Sigmoid colon (tissue), 7 donors: ENCODE data around the gene SZT2. TPM values are rescaled to one million over a fixed set of nuclear protein-coding genes. Genes with fewer than 3 reads are reported as not detected.
A peak's percentile ranks its signal among the peaks of the same experiment; 100 is the strongest.

Source experiments
- DNase-seq: peaks from one replicate; pipeline ENCODE4 v3.0.0-alpha.2; 2019
- H3K27ac ChIP-seq, 4 donors: fragments of 200-600 bp; sonication (generic); one replicate each; pipeline ENCODE4 v1.5.1; 2016 to 2019; ENCODE audit warnings: mild to moderate bottlenecking in 1 of 4
- H3K27me3 ChIP-seq, 3 donors: fragments of 200-600 bp; sonication (generic); one replicate each; pipeline ENCODE4 v1.5.1; 2019; ENCODE audit warnings: mild to moderate bottlenecking in 1 of 3
- H3K36me3 ChIP-seq, 4 donors: fragments of 200-600 bp; sonication (generic); one replicate each; pipeline ENCODE4 v1.5.1; 2016 to 2019
- H3K4me1 ChIP-seq, 4 donors: fragments of 200-600 bp; sonication (generic); one replicate each; pipeline ENCODE4 v1.5.1; 2017 to 2019
- H3K4me3 ChIP-seq, 4 donors: fragments of 200-600 bp; sonication (generic); one replicate each; pipeline ENCODE4 v1.5.1; 2017 to 2019; ENCODE audit warnings: mild to moderate bottlenecking in 2 of 4, moderate library complexity in 1 of 4
- H3K9me3 ChIP-seq, 4 donors: fragments of 200-600 bp in 3 of 4; sonication (generic) in 3 of 4; one replicate each; pipeline versions ENCODE4 v1.5.1 to v1.6.1; 2013 to 2019
- CTCF ChIP-seq, 4 experiments: fragments of 450-650 bp in 3 of 4; fragments of 200-600 bp in 1 of 4; IDR thresholded peaks; one replicate each; pipeline ENCODE4 v1.5.1; 2016 to 2019; ENCODE audit warnings: antibody characterized with exemption in 4 of 4, mild to moderate bottlenecking in 3 of 4, moderate library complexity in 2 of 4
- EP300 ChIP-seq, 4 donors: sonication (generic); formaldehyde crosslinking; IDR thresholded peaks; one replicate each; pipeline ENCODE4 v1.6.1; 2017; ENCODE audit warnings: antibody characterized with exemption in 4 of 4
- POLR2A ChIP-seq, 2 donors: fragments of 450-650 bp; IDR thresholded peaks; one replicate each; pipeline ENCODE4 v1.6.1; 2016; ENCODE audit warnings: antibody characterized with exemption in 2 of 2, mild to moderate bottlenecking in 2 of 2, moderate library complexity in 2 of 2
- POLR2AphosphoS5 ChIP-seq, 4 donors: sonication (generic); formaldehyde crosslinking; IDR thresholded peaks; one replicate each; pipeline ENCODE4 v1.6.1; 2017; ENCODE audit warnings: antibody characterized with exemption in 4 of 4
- WGBS, 2 donors: extraction: QIAGEN DNeasy Blood & Tissue Kit; methylation state at CpG; one replicate each; pipeline ENCODE4 v1.1.7; 2013; 5-methylcytosine and 5-hydroxymethylcytosine counted together
- intact Hi-C: fragments of 100-400 bp; cut with DNase I; formaldehyde crosslinking; loops from one replicate; pipeline ENCODE4 v1.15.1; 2023
- polyA plus RNA-seq, 3 donors: library from polyadenylated mRNA; stranded (reverse); fragments of 200-250 nt; gene quantifications; one replicate each; pipeline ENCODE4 v1.2.3, GENCODE V29; 2013
- total RNA-seq, 4 donors: library from RNA; depleted of rRNA; stranded (reverse); fragments of >200 nt; gene quantifications; one replicate each; pipeline ENCODE4 v1.1.0, GENCODE V29; 2016
- donor health status: healthy with polysubstance abuse.
- donor health status: Bipolar disorder and iron deficiency.
- donor health status: healthy.

SZT2 gene
- total and polyA plus RNA-seq, 7 donors, result 4.6 to 47.4 (median 19.3) TPM

GRCh38 chr1:43446881-43447835, 57.5 kb downstream of the SZT2 start:
- Histone ChIP-seq H3K36me3 (peaks cover 57 to 100% (median 76%) of the 10 kb centered on the region in 4 donors), H3K9me3 (no peaks in the 10 kb centered on the region), H3K4me1 (peaks cover 0 to 2% (median 1%) of the 10 kb centered on the region in 4 donors), H3K4me3 (no peak overlapping the region), H3K27ac (no peak overlapping the region), H3K27me3 (no peaks in the 10 kb centered on the region)
- 94 to 95% methylated on average over 19 of the region's 19 CpGs for WGBS, 2 donors
- intact Hi-C loops, result no loop called here
- TF ChIP-seq EP300 (IDR thresholded peaks at IDR 0.05) (no peak), CTCF (IDR thresholded peaks at IDR 0.05) (no peak), POLR2A (IDR thresholded peaks at IDR 0.05) (no peak), POLR2AphosphoS5 (IDR thresholded peaks at IDR 0.05) (no peak)
- peak; percentile 48 for DNase-seq

- peaks cover 50 to 91% (median 73%) of the 10 kb centered on the region in 4 donors for H3K36me3 ChIP-seq
- H3K27me3 ChIP-seq, result no peaks in the 10 kb centered on the region
- no peaks in the 10 kb centered on the region for H3K9me3 ChIP-seq
- DNase-seq, result peak; percentile 64
- no peak for TF ChIP-seq POLR2AphosphoS5 (IDR thresholded peaks at IDR 0.05)
- TF ChIP-seq POLR2A (IDR thresholded peaks at IDR 0.05), result no peak
- no peak for TF ChIP-seq EP300 (IDR thresholded peaks at IDR 0.05)
- no peak for TF ChIP-seq CTCF (IDR thresholded peaks at IDR 0.05)
- H3K4me1 ChIP-seq, result peaks cover 0 to 11% (median 11%) of the 10 kb centered on the region in 4 donors
- WGBS, 2 donors, result 78 to 89% methylated on average over 25 of the region's 25 CpGs
- intact Hi-C loops, result no loop called here
- no peak overlapping the region for H3K27ac ChIP-seq
- no peak overlapping the region for H3K4me3 ChIP-seq
Measured at GRCh38 chr1:43447891-43448708, 58.4 kb downstream of the SZT2 start.

- Histone ChIP-seq H3K36me3 (peaks cover 41 to 80% (median 64%) of the 10 kb centered on the region in 4 donors), H3K4me3 (no peak overlapping the region), H3K27ac (no peak overlapping the region), H3K9me3 (no peaks in the 10 kb centered on the region), H3K27me3 (no peaks in the 10 kb centered on the region), H3K4me1 (peaks cover 0 to 16% (median 14%) of the 10 kb centered on the region in 4 donors)
- DNase-seq, result peak; percentile 54
- TF ChIP-seq POLR2AphosphoS5 (IDR thresholded peaks at IDR 0.05) (no peak), CTCF (IDR thresholded peaks at IDR 0.05) (no peak), EP300 (IDR thresholded peaks at IDR 0.05) (no peak), POLR2A (IDR thresholded peaks at IDR 0.05) (no peak)
- intact Hi-C loops, result no loop called here
- WGBS, 2 donors, result 84 to 90% methylated on average over 11 of the region's 11 CpGs
Measured at GRCh38 chr1:43448955-43449707, 59.4 kb downstream of the SZT2 start.

- DNase-seq, result no peak
- no peak for TF ChIP-seq POLR2A (IDR thresholded peaks at IDR 0.05)
- TF ChIP-seq EP300 (IDR thresholded peaks at IDR 0.05), result no peak
- no peak for TF ChIP-seq POLR2AphosphoS5 (IDR thresholded peaks at IDR 0.05)
- TF ChIP-seq CTCF (IDR thresholded peaks at IDR 0.05), result no peak
- H3K9me3 ChIP-seq, result no peaks in the 10 kb centered on the region
- no peak overlapping the region for H3K4me3 ChIP-seq
- H3K27ac ChIP-seq, result no peak overlapping the region
- peaks cover 41 to 75% (median 60%) of the 10 kb centered on the region in 4 donors for H3K36me3 ChIP-seq
- no peaks in the 10 kb centered on the region for H3K27me3 ChIP-seq
- intact Hi-C loops, result loop anchor here (5.0 kb wide), 1 partner anchor 92 kb away; the partner anchor contains the start of gene CDC20
- WGBS, 2 donors, result 82 to 83% methylated on average over 5 of the region's 5 CpGs
- H3K4me1 ChIP-seq, result peaks cover 0 to 20% (median 17%) of the 10 kb centered on the region in 4 donors
Measured at GRCh38 chr1:43449708-43450069, 60.0 kb downstream of the SZT2 start.
